Skin of body (tissue), 2 donors: ENCODE data around the gene SUOX. TPM values are rescaled to one million over a fixed set of nuclear protein-coding genes. Genes with fewer than 3 reads are reported as not detected.
A peak's percentile ranks its signal among the peaks of the same experiment; 100 is the strongest.
"Not testable (repeated sequence)": the region's sequence is repeated elsewhere in the genome, so short reads cannot be mapped to it uniquely, and the experiment has no call there.

ENCODE experiments used
- DNase-seq: peaks from one replicate; lab custom pipeline; 2025; lab: John Stamatoyannopoulos, UW
- total RNA-seq: library from RNA; depleted of rRNA; stranded (reverse); fragments of >200 nt; gene quantifications from one replicate; pipeline ENCODE4 v1.2.3, GENCODE V29; 2014

Gene SUOX
- total RNA-seq, 1 donor from 2014 or later, result 6.8 TPM

- DNase-seq, result no peak
Observed at GRCh38 chr12:55983232-55983842, 13.7 kb upstream of the SUOX start.

GRCh38 chr12:55984861-55985260 is 12.2 kb upstream of the SUOX start:
- no peak for DNase-seq

- no peak for DNase-seq
Observed at GRCh38 chr12:55985341-55985740, 11.7 kb upstream of the SUOX start.

DNA sequence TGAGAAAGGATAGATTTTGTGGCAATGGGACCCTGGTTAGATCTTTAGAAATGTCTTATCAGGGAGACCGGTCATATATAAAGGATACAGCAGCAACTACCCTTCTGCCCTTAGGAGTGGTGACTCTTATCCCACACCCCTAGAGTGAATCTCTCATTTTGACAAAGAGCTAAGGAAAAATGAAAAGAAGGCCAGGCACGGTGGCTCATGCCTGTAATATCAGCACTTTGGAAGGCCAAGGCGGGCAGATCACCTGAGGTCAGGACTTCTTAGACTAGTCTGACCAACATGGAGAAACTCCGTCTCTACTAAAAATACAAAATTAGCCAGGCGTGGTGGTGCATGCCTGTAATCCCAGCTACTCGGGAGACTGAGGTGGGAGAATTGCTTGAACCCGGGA is 11.1 kb upstream of the SUOX start:
- not testable (repeated sequence) for DNase-seq

- no peak for DNase-seq
Observed at GRCh38 chr12:55991110-55991509, 6.0 kb upstream of the SUOX start.

GRCh38 chr12:55993230-55993853 is 3.7 kb upstream of the SUOX start:
- DNase-seq, result no peak

DNA sequence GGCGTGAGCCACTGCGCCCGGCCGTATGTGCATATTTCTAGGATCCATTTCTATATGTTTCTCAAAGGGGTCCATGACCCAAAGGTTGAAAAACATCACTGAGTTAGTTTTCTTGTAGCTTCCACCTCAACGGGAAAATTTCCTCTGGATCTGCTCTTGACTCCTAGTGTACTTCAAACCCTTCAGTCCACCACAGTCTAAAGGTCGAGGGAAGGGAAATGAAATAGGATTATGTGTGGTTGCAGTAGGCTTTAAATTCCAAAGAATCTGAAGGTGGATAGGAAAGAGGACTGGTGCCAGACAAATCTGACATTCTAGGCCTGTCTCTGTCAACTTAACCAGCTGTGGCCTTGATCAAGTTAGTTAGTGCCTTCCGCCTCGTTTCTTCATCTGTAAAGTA is 1.7 kb upstream of the SUOX start:
- DNase-seq, result no peak

GRCh38 chr12:55996201-55996714 is 818 bp upstream of the SUOX start:
- peak; percentile 49 for DNase-seq

GRCh38 chr12:55997535-55997859 is 421 bp downstream of the SUOX start:
- no peak for DNase-seq

- not testable (repeated sequence) for DNase-seq
Observed at GRCh38 chr12:55999522-55999921, 2.4 kb downstream of the SUOX start.

DNA sequence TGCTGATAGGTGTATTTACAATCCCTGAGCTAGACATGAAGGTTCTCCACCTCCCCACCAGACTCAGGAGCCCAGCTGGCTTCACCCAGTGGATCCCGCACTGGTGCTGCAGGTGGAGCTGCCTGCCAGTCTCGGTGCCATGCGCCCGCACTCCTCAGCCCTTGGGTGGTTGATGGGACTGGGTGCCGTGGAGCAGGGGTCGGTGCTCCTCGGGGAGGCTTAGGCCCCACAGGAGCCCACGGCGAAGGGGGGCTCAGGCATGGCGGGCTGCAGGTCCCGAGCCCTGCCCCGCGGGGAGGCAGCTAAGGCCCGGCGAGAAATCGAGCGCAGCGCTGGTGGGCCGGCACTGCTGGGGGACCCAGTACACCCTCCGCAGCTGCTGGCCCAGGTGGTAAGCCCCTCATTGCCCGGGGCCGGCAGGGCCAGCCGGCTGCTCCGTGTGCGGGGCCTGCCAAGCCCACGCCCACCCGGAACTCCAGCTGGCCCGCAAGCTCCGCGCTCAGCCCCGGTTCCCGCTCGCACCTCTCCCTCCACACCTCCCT is 3.0 kb downstream of the SUOX start:
- DNase-seq, result not testable (repeated sequence)

DNA sequence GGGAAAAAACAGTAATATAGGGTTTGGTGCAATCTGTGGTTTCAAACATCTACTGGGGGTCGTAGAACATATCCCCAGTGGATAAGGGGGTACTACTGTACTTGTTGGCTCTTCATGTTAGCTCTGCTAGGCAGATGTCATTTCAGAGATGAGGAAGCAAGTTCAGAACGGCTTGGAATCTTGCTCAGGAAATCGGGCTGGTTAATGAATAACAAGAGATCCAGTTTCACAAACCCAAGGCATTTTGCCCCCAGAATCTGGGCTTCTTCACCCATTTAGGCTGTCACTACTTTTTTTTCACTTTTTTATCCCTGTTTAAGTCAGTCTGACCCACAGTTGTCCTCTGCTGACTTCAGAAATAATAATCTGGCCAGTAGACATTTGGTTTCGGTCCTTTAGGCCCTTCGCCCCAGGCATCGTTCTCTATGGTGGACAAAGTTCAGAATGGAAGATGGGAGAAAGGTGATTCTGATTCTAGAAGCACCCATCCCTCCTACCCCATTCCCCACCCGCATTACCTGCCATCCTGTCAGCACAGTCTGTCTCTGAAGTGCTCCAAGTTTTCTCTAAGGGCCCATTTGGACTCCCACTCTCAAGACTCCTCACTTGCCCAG is 4.5 kb downstream of the SUOX start:
- no peak for DNase-seq

- DNase-seq, result not testable (repeated sequence)
Observed at GRCh38 chr12:56003376-56003775, 6.3 kb downstream of the SUOX start.

DNA sequence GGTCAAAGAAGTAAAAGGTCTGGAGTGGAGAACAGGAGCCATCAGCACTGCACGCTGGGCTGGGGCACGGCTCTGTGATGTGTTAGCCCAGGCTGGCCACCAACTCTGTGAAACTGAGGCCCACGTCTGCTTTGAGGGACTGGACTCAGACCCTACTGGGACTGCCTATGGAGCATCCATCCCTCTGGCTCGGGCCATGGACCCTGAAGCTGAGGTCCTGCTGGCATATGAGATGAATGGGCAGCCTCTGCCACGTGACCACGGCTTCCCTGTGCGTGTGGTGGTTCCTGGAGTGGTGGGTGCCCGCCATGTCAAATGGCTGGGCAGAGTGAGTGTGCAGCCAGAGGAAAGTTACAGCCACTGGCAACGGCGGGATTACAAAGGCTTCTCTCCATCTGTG is 7.1 kb downstream of the SUOX start:
- no peak for DNase-seq

GRCh38 chr12:56007564-56008559 is 10.8 kb downstream of the SUOX start:
- DNase-seq, result peak; percentile 34

DNA sequence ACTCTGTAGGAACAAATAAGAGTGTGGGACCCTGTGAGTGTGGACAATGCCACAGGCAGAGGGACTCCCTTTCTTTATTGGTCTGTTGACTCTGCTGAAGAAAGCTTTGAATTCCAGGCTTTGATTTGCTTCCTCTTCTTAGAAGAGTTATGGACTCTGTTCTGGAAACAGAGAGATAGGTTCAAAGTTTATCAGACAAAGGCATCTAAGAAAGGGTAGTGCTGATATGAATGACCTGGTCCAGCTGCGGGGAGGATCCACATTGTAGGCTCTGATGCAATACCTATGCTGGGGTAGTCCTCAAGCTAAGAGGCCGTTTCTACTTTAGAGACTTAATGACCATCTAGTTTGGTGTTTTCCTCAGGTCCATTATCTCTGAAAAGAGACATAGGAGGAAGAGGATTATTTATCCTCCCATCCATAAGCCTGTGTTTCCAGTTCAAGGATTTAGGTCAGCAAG is 13.1 kb downstream of the SUOX start:
- no peak for DNase-seq

DNA sequence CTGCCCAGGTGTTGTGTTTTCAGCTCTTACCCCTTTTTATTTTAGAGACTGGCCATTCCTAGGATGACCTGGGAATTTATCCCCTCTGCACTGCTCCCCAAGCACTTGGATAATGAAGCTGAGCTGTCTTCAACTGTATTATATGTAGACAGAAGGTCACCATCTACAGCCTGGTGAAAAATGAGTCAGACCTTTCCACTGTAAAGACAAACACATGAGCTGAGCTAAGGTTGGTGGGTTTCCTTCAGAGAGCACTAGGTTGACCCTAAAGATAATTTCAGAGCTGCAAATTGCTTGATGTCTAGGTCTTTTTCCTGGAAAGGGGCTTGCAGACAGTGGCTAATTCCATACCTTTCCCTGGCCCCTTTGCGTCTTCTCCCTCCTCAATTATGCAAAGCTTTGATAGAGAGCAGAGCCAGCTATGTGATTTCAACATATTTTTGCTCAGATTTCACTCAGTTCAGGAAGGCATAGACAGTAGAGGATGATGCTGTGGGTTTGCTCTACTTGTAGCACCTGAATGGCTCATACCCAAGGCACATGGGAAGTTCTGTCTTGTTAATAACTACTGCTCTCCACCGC is 14.5 kb downstream of the SUOX start:
- no peak for DNase-seq

- DNase-seq, result no peak
Observed at GRCh38 chr12:56013482-56013881, 16.4 kb downstream of the SUOX start.

DNA sequence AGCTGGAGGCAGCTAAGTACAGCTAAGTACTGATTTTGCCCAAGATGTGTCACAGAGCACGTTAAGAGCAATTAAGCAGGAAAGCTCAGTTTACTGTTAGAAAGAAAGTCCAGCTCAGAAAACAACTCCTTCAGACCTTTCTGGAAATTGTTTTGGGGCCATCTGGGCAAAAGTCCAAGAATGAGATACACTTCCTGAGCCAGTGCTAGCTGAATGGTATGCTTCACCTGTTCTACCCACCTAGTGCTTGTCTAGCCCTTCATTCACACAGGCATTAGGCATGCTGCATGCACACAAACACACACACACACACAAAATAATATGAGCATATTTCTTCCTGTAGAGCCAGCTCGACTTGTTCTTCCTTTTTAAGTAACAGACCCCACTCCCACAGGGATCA is 17.1 kb downstream of the SUOX start:
- no peak for DNase-seq

DNA sequence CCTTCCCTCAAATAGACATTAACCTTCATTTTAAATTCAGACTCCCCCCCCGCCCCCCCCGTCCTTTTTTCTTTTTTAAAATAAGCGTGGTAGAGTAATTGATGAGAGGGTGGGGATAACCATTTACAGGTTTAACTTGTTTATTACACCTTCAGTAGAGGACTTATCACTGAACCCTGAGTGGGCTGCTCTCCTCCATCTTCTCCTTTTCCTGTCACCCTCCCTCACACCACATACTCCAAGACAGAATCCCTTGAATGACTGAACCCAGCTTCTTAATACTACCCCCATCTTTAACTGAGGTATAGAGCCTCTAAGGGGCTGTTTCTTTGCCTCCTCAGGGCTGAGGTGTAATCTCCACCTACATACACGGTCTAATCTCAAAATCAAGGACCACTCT is 20.1 kb downstream of the SUOX start:
- DNase-seq, result no peak

GRCh38 chr12:56018356-56018755 is 21.3 kb downstream of the SUOX start:
- no peak for DNase-seq
